ENCODE results near the gene P2RX1.
"Not testable (repeated sequence)": the region's sequence is repeated elsewhere in the genome, so short reads cannot be mapped to it uniquely, and the experiment has no call there.

P2RX1 gene

DNA sequence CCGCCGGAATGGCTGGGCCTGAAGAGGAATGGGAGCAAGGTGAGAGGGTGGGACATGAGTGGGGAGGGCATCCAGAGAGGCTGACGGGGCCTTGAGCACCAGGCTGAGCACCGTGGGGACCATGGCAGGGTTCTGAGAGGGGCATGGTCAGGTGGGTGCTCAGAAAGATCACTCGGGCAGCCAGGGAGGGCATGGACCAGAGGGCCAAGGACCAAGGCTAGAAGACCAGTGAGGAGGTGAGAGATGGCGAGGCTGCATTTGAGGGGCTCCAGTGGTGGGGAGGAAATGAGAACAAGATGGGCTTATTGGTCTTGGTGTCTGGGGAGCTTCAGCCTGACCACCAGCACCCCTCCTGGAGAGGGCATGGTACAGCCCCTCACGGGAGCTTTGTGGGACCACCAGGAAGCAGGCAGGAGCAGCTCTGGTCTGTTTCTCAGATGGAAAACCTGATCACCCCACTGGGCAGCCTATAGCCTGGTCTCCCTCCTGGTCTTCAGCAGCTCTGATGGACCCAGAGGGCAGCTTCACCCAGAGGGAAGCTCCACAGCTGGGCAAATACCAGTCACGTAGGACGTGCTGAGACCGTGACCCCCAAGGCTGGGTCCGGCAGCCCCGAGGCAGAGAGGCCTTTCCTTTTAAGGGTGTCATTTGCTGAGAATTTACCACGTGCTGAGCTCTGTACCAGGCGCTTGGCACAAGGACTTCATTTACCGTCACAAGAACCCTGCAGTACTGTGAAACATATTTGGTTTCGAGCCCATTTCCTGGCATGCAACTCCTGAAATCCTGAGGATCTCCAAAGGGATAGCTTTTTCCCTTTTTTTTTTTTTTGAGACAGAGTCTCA is 58.8 kb downstream of the P2RX1 start:
- no peak for DNase-seq (ENCODE audit: low spot score)

DNA sequence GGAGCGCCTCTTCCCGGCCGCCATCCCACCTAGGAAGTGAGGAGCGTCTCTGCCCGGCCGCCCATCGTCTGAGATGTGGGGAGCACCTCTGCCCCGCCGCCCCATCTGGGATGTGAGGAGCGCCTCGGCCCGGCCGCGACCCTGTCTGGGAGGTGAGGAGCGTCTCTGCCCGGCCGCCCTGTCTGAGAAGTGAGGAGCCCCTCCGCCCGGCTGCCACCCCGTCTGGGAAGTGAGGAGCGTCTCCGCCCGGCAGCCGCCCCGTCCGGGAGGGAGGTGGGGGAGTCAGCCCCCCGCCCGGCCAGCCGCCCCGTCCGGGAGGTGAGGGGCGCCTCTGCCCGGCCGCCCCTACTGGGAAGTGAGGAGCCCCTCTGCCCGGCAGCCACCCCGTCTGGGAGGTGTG is 62.1 kb downstream of the P2RX1 start:
- DNase-seq (ENCODE audit: low spot score), result not testable (repeated sequence)

DNA sequence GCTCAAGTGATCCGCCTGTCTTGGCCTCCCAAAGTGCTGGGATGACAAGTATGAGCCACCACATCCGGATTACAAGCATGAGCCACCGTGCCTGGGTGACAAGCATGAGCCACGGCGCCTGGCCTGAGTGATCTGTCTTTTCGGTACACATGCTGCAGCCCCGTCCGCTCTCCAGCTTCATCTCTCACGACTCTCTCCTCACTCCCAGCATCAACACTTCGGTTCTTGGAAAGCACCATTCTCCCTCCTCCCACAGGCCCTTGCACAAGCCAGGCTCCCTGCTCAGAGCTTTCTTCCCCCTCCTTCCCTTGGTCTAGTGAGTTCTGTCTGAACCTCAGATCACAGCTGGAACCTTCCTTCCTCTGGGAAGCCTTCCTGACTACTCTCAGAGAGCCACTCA is 63.7 kb downstream of the P2RX1 start:
- DNase-seq (ENCODE audit: low spot score), result no peak

DNA sequence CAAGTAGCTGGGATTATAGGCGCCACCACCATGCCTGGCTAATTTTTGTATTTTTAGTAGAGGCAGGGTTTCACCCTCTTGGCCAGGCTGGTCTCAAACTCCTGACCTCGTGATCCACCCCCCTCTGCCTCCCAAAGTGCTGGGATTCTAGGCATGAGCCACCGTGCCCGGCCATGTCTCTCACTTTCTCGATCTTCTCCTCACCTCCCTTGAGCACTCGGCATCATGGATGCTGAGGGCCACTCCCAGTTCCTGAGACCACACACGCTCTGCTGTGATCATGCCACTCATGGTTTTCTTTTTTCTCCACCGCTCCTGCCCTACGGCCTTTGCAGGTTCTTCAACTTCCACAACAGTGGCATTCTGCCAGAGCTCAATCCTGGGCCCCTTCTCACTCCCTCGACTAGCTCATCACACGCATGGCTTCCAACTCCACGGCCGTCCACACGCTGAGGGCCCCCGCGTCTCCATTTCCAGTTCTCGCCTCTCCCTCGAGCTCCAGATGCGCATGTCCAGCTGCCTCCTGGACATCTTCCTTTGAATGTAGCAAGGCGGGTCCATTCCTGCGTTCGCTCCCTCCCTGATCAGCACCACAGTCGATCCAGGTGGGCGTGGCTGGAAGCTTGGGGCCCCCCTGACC is 64.7 kb downstream of the P2RX1 start:
- no peak for DNase-seq (ENCODE audit: low spot score)

DNA sequence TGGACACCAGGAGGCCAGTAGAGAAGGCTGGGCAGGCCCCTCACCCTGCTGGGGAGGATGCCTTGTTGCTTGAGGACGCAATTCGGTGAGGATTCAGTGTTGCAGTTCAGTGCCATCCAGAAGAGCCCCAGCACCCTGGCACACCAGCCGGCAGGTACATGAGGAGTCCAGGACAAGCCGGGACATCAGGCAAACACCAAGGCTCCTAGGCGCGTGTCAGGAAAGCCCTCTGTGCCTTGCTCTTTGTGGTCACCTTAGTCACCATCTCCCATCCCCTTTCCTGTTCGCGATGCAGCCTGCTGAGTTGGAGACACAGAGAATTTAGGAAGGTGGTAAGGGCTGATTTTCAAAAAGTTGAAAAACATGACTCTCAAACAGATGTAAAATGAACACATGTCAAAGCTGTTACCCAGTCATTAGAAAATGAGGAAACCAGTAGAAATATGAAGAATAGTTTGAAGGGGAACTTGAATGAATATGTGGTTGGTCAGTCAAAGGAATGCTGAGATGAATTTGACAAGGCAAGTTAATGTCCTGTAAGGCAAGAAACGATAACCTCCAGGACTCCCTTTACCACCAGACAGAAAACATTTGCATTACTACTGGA is 67.9 kb downstream of the P2RX1 start:
- DNase-seq (ENCODE audit: low spot score), result peak; percentile 30

DNA sequence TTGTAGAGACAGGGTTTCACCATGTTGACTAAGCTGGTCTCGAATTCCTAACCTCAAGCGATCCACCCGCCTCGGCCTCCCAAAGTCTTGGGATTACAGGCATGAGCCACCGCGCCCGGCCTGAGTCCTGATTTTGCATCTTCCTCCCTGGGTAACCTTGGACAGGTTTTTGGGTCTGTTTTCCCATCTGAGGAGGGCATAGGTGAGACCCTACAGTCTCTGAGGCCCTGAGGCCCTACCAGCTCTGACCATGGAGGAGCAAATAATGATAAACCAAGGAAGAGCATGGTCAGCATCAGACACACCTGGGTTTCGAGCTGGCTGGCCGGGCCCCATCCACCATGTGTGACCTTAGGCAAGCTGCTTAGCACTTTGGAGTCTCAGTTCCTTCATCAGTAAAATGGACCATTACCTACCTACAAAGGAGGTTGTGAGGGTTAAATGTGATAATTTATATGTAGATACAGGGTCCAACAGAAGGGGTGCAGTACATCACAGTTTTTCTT is 69.0 kb downstream of the P2RX1 start:
- DNase-seq (ENCODE audit: low spot score), result no peak

Measured in kidney tubule cell (primary cell).